GM12874 (cell line): Measurements from ENCODE around the gene MRPL28.

ENCODE experiments used
- TF ChIP-seq, protein P1 (sequence below): IDR thresholded peaks from 2 replicates; pipeline ENCODE4 v1.5.1; 2011; ENCODE audit warnings: low read depth, mild to moderate bottlenecking, control low read depth, low read length, moderate library complexity; ENCODE audit not compliant: insufficient read depth

Gene MRPL28

DNA sequence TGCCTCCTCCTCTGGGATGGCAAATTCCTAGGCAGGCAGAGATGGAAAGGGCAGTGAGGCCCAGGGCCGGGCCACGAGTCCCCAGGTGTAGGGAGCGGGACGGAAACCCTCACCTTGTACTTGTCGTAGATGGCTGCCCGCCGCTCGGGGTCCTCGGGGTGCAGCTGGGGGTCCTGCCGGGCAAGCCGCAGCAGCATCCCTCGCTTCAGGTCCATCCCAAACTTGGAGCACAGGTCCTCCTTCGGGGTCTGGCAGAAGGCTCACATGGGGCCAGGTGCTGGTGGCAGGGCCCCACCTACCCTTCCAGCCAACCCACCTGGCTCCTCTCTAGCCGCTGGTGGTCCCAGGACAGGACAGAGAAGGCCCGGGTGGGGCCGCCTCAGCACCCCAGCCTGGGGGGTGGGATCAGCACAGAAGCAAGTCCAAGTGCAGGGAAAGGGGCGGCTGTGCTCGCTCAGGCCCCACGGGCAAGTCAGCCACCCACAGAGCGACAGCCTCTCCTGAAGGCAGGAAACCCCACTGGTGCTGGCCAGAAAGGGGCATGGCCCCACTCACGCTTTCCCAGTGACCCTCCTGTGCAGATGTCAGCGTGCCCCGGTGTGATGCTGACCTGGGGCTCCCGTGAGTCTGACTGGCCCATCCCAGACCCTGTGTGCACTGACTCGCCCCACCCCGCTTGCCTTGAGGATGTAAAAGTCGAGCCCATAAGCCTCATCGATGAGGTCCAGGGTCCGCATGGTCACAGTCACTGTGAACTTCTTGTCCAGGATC is 1.8 kb downstream of the MRPL28 start:
- TF ChIP-seq, protein P1, sequence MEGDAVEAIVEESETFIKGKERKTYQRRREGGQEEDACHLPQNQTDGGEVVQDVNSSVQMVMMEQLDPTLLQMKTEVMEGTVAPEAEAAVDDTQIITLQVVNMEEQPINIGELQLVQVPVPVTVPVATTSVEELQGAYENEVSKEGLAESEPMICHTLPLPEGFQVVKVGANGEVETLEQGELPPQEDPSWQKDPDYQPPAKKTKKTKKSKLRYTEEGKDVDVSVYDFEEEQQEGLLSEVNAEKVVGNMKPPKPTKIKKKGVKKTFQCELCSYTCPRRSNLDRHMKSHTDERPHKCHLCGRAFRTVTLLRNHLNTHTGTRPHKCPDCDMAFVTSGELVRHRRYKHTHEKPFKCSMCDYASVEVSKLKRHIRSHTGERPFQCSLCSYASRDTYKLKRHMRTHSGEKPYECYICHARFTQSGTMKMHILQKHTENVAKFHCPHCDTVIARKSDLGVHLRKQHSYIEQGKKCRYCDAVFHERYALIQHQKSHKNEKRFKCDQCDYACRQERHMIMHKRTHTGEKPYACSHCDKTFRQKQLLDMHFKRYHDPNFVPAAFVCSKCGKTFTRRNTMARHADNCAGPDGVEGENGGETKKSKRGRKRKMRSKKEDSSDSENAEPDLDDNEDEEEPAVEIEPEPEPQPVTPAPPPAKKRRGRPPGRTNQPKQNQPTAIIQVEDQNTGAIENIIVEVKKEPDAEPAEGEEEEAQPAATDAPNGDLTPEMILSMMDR, result no peak

DNA sequence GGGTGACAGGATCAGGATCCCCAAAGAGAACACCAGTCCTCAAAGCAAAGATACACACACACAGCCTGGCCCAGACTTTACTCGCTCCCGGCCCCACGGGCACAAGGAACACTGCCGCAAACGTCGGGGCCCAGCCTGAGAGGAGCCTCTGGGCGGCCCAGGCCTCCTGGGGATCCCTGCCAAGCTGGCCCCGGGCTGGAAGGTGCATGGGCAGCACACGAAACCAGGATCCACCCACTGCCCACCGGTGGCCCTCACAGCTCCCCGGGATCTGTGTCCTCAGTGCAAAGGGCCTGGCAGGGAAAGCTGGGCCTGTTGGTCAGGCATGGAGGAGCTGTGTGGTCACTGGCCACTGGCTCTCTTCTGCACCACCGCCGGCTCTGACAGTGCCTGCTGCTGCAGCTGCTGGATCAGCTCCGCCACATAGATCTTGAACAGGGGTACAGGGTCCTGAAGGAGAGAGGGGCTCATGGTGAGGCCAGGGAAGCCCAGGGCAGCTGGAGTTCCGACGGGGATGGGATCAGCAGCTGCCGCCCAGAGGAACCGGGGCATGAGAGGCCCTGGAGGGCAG is 2.9 kb downstream of the MRPL28 start:
- TF ChIP-seq, protein P1, result no peak

DNA sequence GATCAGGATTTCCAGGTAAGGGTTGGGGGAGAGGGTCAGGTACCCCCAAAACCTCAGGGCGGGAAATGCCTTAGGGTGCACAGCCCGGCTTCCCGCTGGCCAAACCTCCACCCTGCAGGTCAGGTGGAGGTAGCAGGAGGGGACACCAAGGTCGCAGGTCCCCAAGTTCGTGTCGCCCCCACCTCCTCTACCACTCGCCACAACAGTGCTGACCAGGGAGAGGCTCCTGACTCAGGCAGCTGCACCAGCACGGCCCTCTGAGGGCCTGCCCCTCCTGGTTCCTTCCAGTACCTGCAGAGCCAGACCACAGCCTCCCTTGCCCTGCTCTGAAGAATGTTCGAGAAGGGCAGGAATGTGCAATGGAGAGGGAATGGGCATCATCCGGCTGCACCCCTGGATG is 3.9 kb downstream of the MRPL28 start:
- TF ChIP-seq, protein P1, result no peak

DNA sequence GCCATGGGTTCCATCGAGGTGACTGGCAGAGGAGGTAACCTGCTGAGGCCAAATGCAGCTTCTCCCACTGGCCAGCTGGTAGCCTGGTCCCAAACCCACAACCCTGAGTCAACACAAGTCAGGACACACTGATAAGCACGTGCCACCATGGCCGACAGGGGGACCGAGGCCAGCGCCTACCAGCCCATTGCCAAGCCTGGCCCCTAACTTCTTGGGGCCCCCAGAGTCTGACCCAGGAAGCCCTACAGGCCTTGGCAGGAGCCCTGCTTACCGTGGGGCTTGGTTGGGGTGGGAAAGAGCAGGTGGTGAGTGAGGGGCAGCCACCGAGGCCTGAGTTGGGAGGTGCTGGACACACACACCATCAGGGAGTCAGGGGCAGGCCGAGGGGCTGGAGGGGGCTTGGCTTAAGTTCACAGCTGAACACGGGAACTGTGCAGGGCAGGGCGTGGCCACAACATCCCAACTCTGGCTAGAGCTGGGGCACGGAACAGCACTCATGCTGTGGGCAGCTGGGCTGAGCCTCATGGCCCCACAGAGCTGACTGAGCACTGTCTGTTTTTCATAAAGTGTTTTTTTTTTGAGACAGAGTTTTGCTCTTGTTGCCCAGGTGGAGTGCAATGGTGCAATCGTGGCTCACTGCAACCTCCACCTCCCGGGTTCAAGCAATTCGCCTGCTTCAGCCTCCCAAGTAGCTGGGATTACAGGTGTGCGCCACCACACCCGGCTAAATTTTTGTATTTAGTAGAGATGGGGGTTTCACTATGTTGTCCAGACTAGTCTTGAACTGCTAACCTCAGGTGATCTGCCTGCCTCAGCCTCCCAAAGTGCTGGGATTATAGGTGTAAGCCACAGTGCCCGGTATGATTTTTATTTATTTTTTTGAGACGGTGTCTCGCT is 5.5 kb downstream of the MRPL28 start:
- TF ChIP-seq, protein P1, result no peak

DNA sequence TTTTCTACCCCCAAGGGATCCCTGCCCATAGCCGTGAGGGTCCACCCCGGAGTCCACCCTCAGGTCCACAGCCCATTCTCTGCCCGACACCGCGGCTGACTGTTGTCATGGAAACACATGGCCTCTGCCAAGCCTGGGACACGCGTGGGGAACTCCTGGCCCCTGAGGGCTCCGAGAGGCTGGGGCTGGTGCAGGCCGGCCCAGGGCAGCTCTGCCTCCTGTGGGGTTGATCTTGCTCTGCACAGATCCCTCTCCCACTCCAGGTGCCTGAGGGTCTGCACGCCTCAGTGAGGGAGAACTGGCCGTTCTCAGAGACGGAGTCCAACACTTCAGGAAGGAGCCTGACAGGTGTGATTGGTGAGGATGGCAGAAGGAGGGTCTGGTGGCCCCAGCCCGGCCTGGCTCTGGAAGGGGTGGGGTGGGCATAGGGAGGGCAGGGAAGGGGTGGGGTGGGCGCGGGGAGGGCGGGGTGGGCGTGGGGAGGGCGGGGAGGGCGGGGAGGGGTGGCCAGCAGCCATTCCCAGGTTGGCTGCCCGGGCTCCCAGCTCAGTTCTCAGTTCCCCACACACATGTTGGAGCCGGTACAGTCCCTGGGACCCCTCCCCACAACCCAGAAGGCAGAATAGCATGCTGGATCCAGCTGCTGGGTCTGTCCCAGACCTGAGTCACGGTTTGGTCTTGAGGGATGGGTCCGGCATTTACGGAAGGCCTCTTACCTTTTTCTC is 6.4 kb downstream of the MRPL28 start:
- TF ChIP-seq, protein P1, result no peak

DNA sequence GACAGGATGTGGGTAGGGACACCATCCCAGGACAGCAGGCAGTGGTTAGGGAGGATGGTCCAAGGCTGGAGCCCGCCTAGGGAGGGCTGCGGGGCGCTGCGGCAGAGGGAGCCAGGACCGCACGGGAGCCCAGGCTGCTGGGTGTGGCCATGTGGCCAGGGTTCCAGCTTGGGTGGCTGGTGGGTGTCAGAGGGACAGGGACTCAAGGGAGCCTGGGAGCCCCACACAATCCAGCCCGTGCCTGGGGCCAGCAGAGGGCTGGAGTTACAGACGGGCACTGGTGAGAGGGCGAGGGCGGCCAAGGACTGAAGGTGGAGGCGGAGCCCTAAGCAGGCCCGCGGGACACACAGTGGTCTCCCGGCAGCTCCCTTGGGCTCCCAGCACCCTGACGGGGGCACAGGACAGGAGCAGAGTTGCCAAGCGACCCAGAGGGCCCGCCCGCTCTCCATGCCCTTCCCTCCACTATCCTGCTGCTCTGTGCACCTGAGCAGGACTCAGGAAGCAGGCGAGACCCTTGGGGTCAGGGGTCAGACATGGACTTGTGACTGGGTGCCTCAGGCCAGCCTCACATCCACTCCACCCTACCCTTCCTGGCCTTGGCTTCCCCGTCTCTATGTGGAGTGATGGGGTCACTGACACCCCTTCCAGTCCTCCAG is 7.1 kb downstream of the MRPL28 start:
- TF ChIP-seq, protein P1, result no peak
